TTC549 (cell line): ENCODE measurements around the gene WDR36.

Experiments used
- FAIRE-seq: peaks from 2 replicates; lab custom pipeline; 2012; peaks lifted over from hg19 to GRCh38; lab: Jason Lieb, UNC

The WDR36 gene

DNA sequence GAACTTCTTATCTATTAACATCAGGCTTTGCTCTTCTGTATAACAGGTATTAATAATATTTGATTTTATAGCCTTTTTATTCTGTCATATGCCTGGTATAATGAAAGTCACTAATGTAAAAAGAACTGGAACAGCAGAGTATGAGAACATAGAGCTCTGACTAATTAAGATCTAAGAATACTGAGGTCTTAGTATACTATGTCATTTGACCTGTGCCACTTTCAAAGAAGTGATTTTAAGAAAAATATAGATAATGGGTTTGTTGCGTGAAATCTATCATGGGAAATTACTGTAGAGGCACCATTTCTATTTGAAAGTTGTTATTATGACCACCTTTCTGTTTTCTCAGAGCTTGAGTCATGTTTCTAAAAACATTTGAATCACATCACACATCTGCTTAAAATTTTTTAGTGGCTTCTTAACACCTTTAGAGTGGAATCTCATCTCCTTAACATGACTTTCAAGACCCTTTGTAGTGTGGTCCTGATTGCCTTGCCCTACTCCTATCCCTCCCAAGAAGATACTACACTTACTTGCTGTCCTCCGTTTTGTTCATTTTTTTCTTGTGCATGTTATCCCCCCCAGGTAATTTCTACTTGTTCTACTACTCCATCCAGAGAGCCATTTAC is 14.3 kb downstream of the WDR36 start:
- no peak for FAIRE-seq

DNA sequence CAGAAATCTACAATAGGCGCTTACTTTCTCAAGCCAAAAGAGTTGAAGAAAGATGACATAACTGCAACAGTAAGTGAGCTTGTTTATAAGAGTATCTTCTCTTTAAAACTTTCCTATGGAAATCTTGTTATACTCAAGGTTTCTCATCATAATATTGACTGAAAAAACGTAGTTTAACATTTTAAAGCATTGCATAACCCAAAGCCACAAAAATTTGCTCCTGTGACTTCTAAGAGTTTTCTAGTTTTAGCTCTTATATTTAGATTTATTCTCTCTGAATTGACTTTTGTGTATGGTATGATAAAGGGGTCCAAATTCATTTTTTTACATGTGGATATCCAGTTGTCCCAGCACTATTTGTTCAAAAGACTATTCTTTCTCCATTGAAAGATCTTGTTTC is 15.2 kb downstream of the WDR36 start:
- FAIRE-seq, result no peak

DNA sequence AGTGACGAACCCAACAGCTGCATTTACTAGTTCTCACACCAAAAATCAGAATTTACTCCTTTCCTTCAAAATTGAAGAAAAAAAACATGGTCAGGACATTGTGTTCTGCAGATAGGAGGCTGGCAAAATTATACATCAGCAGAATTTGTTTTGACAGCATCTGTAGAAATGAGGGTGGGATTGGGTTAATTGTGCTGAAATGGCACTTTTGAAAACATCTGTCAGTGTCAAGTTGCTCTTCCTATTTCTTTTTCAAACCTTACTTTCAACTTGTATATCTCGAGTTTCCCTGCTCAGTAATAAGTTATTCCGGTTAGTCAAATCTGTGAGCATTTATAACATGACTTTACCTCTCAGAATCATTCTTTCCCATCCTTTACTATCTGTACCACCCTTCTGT is 19.8 kb downstream of the WDR36 start:
- no peak for FAIRE-seq

DNA sequence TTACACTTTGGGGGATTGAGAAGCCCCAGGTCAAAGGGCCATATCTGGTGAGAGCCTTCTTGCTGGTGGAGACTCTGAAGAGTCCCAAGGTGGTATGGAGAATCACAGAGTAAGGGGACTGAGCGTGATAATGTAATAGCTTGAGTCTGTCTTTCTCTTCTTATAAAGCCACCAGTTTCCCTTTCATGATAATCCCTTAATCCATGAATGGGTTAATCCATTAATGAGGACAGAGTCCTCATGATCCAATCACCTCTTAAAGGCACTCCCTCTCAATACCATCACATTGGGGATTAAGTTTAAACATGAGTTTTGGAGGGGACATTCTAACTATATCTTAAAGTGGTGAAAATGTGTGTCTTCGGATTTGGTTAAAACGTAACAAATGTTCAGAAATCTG is 21.5 kb downstream of the WDR36 start:
- FAIRE-seq, result no peak

DNA sequence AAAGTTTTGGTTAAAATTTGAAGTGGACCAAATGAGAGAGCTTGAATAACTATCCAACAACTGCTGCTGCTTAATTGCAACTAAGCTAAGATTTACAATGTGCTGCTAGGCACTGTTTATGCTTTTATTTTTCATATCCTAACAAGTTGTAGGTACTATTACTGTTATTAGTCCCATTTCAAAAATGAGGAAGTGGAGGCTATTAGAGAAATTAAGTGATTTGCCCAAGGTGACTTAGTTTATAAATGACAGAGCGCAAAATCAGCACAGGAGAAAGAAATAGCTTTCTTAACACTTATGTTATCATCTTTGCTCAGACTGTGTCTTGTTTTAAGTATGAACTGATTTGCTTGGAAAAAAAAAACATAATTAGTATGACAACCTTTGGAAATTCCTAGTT is 23.1 kb downstream of the WDR36 start:
- no peak for FAIRE-seq

DNA sequence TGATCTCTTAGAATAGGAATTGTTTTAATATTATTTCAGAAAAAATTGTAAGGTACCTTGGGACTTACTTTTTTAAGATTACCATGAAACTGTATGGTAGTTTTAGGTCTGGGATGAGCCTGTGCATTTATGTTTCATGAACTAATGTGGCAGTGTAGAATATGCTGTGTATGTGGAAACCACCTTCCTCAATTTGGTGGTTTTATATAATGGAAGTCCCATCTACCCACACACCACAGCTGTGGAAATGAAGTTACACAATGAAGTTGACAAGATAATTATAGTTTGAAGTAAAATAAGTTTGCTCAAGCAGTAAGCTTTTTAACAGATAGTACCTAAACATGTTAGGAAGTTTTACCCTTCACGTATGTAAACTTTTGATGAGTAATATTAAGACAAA is 24.4 kb downstream of the WDR36 start:
- FAIRE-seq, result no peak

DNA sequence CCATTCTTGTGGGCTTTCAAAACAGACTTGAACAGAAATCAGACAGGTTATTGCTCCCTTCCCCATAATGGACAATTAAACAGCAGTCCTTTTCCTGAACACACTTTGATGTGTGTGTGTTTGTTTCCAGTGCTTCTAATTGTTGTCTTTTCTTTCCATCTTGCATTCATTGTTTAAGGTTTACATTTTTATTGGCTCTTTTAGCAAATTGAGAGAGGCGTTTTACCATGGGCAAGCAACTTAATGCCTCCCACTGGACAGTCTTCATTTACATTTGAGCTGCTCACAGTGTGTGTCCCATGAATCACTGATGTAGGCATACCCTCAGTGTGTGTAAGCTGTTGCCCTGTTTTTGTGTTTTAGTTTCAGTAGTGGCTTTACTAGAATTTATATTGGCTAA is 25.0 kb downstream of the WDR36 start:
- no peak for FAIRE-seq

DNA sequence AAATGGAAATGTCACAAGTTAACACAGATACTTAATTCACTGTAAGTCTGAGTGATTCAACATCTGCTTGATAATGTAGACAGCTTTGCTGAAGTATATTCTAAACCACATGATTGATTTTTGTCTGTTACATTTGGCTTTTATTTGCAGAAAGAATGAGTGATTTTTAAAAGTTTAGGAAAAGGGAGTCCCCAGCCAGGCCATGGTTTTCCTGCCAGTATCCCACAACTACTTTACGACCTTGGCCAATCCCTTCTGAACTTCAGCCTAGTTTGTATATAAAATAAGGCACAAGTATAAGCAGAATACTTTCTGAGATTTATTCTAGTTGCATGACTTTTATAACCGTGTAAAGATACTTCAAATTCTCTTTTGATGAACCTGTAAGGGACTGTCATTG is 27.1 kb downstream of the WDR36 start:
- FAIRE-seq, result no peak

DNA sequence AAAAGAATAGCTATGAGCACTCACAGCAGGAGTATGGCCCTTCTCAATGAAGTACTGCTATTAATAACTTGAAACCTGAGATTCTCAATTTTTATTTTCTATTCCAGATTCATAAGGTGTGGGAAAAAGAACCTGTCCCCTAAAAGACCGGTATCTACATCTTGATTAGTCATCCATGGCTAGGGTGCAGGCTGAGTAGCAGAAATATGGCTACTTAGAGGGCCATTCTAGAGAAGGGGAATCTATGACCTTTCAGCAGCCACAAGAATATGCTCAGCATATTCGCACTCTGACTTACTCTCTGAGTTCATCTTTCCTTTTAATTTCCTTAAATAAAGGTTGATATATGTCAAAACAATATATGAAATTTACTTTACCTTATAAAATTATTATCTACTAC is 27.7 kb downstream of the WDR36 start:
- FAIRE-seq, result no peak

DNA sequence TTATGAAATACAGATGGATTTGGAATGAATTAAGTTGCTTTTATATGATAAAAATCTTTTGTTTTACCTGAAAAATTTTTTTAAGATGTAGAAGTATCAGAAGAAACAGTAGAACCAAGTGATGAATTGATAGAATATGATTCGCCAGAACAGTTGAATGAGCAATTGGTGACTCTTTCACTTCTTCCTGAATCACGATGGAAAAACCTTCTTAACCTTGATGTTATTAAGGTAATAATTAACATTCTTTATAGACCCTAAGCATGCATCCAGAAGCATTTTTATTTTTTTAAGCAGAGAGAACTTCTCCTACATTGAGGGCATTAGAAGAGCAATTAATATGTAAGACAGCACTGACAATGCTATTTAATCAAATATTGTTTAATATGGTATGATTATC is 28.8 kb downstream of the WDR36 start:
- FAIRE-seq, result no peak

DNA sequence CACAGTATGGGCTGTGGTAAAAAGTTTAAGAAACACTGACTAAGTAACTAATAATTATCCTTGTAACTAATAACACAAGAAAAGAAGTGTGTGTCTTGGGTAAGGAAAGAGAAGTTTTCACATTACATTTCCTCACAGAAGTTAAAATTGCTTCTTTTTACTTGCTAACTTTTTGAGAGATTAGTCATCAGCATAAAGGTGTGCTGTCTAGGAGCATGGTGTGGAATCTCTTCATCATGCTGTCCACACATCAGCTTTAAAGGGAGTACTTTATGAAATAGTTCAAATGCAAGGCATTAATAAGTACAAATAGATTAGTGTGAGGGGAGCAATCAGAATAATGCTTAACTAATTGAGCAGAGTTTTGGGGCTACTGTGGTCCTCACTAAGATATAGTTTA is 29.8 kb downstream of the WDR36 start:
- no peak for FAIRE-seq

DNA sequence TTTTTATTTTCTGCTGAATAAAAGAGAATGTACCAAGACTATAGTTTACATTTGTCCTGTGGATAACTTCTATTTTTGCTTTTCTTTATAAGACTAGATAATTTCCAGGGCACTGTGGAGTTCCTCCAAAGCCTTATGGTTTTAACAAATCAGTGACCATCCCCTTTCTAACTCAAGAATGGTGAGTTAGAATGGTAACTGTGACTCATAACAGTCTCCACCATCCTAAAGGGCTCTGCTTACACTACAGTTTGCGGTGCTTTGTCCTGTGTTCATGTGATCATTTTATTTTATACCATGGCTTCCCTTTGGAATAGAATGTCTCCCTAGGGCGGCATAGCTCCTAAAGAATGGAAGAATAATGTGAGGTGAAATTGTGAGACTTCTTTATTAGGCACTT is 30.2 kb downstream of the WDR36 start:
- FAIRE-seq, result no peak

DNA sequence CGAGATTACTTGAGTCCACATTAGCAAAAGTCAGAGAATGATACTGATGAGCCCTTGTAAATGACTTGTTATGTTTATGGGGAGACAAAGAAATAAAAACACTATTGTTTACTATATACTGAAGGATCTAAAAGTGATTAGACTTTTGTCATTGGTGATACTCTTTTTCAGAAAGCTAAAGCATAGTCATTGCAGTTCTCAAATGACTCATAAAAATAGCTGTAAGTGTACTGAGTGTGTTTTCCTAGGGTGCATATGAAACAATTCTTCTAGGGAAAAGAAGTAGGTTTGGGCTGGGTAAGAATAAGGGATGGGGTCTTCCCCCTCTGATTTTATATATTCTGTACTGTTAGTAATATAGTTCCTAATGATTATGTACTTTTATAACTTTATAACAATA is 32.6 kb downstream of the WDR36 start:
- FAIRE-seq, result no peak

DNA sequence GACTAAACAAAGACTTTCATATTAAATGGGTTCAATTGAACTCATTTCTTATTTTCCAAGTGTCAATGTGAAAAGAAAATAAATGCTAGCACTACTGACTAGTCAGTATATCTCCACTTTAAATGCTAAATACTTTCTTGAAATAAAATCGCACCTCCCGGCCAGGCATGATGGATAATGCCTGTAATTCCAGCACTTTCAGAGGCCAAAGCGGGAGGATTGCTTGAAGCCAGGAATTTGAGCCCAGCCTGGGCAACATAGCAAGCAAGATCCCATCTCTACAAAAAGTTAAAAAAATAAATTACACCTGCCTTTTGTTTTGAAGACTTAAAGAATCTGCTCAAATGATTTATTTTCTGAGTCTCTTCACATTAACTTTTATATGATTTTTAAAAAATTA is 34.7 kb downstream of the WDR36 start:
- no peak for FAIRE-seq

DNA sequence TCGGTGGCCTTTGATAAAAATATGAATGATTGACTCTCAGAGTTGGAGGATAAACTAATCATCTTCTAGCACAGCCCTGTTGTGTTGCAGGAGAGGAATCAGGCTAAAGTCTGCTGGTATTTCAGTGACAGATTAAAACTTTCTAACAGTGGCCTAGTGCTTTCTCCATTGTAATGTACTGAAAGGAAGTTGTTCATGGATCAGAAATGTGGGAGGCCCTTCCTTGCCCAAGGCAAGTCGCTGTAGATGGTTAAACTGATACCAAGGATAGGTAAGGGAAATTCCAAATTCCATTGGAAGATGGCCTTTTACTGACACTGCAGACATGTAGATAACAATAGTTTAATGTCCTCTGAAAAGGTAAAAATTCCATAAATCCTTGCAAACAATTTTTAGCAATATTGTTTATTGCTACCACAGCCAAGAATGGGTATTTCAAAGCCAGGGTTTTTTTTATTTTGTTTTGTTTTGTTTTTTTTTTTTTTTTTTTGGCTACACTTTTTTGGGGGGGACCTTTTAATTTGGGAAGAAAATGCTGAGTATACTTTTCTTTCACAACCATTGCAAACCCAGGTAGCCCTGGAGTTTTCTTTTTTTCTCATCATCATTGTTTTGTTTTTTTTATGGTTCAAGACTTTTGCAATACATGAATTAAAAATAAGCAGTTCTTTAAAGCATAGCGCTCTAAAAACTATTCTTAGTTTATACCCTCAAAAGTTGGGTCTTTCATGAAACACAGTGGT is 35.5 kb downstream of the WDR36 start:
- FAIRE-seq, result no peak

DNA sequence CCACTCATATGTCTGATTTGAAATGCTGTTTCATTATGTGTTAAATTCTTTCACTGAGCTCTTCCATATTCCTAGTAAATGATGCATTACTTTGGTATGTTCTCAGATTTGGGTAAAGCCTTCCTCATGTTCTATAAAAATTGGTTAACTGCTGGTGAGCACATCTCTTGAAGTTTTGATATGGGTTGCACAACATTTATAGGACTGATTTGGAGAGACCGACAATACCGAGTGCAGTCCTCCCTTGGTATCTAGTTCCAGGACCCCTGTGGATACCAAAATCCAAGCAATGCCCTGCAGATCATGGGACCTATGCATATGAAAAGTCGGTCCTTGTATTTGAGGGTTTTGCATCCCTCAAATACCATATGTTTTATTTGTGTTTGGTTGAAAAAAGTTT is 37.8 kb downstream of the WDR36 start:
- FAIRE-seq, result no peak

DNA sequence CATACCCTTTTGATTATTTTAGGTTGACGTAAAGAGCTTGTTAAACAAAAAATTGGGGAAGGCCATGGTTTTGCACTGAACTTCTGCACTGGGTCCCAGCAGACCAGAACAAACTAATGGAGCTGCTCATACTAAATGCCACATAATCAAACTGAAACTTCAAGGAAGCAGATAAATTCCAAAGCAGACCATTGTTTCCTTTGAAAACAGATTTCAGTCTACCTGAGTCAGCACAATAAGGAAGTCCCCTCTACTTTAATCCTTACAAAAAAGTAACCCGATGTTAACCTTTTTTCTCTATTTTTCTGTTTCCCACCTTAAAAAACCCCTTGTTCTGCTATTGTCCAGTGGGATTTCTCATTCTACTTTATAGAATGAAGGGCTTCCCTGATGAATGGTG is 39.2 kb downstream of the WDR36 start:
- no peak for FAIRE-seq

DNA sequence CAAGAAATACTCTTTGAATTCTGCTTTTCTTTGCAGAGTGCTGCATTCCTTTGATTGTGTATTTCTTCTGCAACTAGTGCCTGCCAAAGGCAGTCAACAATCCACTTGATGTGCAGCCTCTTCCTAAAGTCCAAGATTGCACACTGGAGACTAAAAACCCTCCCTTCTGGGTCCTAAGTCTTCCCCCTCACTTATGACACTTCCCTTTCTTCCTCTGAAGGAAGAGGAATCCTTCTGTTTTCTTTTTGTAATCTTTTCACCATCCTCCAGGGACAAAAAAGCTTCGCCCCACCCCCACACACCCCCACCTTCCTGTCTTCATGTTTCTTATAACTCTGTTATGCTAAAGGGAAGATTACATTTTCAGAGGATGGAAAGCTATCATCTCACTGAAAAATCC is 39.9 kb downstream of the WDR36 start:
- FAIRE-seq, result no peak

DNA sequence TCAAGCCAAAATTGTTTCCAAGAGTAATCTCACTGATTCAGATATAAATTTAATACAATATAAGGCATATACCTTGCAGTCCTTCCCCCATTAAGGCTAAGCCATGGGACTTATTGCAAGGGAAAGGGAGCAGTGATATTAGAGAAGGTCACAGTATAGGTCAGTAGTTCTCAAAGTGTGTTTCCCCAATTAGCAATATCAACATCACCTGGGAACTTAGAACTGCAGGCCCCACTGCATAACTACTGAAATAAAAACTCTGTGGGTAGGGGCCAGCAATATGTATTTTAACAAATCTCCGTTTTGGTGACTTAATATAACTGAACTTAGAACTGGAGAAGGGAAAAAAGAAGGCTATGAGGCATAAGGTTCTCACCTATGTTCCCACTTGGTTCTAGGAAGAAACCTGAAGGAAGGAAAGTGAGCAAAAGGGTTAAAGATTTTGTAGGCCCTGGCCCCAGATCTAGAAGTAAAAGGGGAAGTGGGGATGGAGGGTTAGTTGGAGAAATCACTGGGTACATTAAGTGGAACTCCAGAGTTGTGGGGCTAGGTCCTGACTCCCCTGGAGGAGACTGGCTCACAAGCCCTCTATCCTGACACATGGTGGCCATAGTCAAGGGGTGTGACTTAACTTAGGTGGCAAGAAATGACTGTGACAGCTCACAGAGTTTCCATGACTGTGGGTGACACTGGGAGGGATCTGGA is 40.7 kb downstream of the WDR36 start:
- no peak for FAIRE-seq

DNA sequence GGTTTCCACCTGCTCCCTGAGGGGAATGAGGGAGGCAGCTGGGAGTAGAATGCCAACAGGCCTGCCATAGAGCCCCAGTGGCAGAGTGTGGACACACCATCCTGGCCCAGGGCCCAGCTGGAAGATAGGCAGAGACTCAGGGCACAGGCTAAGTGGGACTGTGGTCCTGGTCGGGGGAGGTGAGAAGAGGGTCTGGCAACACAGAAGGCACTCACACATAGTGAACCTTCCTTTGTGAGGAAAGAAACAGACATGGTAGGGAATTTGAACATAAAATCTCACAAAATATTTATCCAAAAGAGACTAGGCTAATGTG is 41.2 kb downstream of the WDR36 start:
- FAIRE-seq, result no peak

DNA sequence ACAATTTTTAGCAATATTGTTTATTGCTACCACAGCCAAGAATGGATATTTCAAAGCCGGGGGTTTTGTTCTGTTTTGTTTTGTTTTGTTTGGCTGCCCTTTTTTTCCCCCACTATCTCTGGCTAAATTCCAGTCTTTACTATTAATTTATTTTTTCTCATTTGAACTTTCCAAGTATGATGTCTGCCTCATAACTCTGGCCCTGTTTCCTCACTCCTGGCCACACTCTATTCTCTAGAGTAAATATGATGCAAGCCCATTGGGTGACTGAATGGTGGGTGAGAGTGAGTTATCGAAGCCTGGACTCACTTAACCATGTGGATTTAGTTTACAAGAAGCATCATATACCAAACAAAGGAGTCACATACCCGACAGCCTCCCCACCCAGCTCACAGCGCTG is 41.9 kb downstream of the WDR36 start:
- no peak for FAIRE-seq

DNA sequence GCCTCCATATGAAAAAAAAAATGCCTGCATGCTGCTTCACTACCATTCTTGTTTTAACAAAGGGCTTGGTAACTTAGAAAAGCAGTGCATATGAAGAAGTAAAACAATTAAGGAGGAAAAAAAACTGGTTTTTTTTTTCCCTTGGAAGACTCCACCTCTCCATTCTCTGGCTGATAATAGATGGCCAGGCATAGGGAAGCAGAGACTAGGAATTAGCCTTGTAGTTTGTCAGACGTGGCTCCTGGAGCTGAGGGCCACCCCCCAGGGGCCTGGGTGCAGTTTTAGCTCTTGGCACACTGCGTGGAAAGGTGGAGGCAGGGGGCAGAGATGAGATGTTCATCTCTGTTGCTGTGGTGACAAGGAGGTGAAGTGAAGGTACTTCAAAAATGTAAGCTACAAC is 42.7 kb downstream of the WDR36 start:
- FAIRE-seq, result no peak

DNA sequence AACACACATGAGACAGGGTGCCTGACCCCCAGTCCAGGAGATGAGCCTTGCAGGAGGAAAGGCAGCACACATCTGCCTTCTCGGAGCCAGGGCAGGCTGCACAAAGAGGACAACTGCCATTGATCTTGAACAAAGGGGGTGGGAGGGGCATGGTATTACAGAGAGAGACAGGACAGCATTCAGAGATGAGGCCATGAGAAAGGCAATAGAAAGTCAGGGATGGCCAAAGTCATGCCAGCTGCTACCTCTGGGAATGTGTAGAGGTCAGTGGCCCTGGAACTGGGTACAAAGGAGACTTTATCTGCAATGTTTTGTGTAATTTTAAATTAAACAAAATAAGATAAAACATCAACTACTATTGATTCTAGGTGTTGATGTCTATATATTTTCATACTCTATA is 43.2 kb downstream of the WDR36 start:
- no peak for FAIRE-seq

DNA sequence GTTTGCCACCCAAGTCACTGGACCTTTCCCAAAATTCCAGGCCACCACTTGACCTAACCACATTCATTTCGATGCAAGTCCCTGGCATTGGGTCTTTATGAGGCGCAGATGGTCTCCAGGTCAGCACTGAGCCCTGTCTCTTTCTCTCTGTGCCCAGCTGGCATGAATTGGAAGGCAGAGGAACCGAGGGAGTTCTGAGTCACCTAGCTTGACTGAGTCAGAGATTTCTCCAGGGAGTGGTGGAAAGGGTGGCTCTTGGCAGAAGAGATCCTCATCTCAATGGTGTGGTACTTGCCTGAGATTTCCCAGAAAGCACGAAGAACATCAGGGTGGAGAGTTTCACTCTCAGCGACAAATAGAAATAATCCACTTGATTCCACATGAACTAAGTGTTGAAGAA is 43.8 kb downstream of the WDR36 start:
- no peak for FAIRE-seq
